GM21737 (cell line): ENCODE data around the gene UBL7.
"Not testable (repeated sequence)": the region's sequence is repeated elsewhere in the genome, so short reads cannot be mapped to it uniquely, and the experiment has no call there.

Source experiments
- ATAC-seq: cut with Tn5 transposase; IDR thresholded peaks from one replicate; pipeline ENCODE4 v1.9.1; 2021; ENCODE audit warnings: mild to moderate bottlenecking, moderate library complexity; ENCODE audit not compliant: unreplicated experiment

The UBL7 gene, protein sequence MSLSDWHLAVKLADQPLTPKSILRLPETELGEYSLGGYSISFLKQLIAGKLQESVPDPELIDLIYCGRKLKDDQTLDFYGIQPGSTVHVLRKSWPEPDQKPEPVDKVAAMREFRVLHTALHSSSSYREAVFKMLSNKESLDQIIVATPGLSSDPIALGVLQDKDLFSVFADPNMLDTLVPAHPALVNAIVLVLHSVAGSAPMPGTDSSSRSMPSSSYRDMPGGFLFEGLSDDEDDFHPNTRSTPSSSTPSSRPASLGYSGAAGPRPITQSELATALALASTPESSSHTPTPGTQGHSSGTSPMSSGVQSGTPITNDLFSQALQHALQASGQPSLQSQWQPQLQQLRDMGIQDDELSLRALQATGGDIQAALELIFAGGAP

DNA sequence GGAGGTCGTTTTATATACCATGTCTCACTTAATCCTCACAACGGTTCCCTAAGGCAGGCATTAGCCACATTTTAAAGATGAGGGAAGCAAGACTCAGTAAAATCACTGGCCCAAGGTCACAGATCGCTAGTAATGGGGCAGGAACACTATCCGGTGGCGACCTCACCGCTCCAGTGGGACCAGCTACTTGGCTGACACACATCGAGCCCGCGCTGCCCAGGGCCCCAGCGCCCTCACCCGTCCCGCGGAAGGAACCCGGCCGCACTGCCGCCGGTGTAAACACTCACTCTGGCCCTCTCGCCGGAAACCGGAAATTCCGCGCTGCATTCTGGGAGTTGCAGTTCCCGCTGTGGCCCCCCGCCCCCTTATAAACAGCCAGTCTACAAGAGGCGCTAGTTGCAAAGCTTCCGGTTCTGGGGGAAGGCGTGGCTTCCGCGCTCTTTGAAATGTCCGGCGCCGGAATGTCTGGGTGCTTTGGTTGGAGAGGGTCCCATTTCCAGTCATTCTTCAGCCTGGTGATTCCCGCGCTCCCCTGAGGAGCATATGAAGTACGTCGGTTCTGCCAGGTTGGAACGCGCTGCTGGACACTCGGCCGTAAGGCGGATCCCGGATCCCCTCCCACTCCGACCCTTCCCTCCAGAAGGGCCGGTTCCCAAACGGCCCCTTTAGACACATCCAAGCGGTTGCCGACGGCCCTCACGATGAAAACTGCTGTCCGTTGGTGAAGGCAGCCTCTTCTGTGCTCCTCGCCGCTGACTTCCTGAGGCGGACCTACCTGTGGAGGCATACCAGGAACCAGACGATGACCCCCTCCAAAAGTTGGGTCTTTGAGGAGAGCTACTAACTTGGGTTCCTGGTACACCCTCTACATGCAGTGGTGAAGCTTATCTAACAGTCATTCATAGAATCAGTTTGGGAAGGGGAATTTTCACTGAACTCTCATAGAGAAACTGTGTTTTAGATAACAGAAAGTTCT is at the start of gene UBL7:
TSS of gene UBL7 (minus strand) at position 290 of the 976 bp plus-strand sequence. CDS start 2,293 bp downstream, outside the sequence.
- ATAC-seq, result peak; percentile 73

DNA sequence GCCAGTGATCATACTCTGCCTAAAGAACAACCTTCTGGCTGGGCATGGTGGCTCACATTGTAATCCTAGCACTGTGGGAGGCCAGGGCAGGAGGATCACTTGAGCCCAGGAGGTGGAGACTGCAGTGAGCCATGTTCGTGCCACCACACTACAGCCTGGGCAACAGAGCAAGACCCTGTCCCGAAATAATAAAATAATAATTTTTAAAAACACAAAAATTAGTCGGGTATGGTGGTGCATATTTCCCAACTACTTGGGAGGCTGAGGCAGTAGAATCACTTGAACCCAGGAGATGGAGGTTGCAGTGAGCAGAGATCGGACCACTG is 45.5 kb upstream of the UBL7 start:
- ATAC-seq, result no peak

GRCh38 chr15:74505837-74506514 is 45.0 kb upstream of the UBL7 start:
- no peak for ATAC-seq

DNA sequence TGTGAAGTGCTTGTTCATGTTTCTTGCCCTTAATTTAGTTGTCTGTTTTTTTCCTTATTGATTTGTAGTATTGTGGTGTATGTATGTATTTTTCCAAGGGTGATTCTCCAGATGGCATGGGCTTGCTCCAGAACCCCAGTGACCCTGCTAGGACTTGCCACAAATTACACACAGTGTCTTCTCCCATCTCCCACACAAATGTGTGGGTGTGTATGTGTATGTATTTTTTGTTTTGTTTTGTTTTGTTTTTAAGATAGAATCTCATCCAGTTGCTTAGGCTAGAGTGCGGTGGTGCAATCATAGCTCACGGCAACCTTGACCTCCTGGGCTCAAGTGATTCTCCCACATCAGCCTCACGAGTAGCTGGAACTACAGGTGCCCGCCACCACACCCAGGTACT is 43.9 kb upstream of the UBL7 start:
- no peak for ATAC-seq

- ATAC-seq, result no peak
Observed at GRCh38 chr15:74504418-74504817, 43.5 kb upstream of the UBL7 start.

DNA sequence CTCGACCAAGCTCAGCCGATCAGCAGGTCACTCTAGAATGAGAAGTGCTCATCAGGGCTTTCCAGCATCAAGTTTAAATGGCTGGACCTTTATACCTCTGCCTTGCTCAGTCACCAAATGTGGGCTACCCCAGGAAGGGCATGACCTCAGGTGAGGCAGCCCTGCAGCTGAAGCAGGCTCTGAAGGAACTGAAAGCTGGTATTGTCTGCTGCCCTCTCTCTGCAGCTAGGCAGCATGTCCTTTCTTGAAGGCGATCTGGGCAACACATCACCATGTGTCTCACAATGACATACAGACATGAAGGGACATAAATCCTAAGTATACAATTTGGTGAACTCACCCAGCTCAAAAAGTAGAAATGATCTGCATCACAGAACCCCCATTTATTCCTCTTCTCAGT is 41.3 kb upstream of the UBL7 start:
- ATAC-seq, result no peak

- no peak for ATAC-seq
Observed at GRCh38 chr15:74500401-74500800, 39.4 kb upstream of the UBL7 start.

GRCh38 chr15:74499366-74499765 is 38.4 kb upstream of the UBL7 start:
- no peak for ATAC-seq

- no peak for ATAC-seq
Observed at GRCh38 chr15:74497584-74497983, 36.6 kb upstream of the UBL7 start.

- no peak for ATAC-seq
Observed at GRCh38 chr15:74496648-74497047, 35.7 kb upstream of the UBL7 start.

DNA sequence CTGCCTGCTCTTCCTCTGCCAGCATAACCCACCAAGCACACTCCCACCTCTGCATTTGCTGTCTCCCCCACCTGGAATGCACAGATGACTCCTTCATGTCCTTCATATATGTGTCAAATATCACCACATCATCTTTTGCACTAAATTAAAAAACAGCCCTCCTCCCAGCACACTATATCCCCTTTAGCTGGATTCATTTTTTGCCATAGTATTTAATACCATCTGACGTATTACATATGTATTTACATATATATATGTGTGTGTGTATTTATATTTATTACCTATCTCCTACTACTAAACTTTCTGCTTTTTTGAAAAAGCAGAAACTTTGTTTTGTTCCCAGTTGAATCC is 29.4 kb upstream of the UBL7 start:
- ATAC-seq, result no peak

GRCh38 chr15:74489518-74490338 is 28.8 kb upstream of the UBL7 start:
- ATAC-seq, result peak; percentile 75

- ATAC-seq, result no peak
Observed at GRCh38 chr15:74488776-74489175, 27.8 kb upstream of the UBL7 start.

- ATAC-seq, result no peak
Observed at GRCh38 chr15:74482661-74483060, 21.7 kb upstream of the UBL7 start.

GRCh38 chr15:74480364-74480763 is 19.4 kb upstream of the UBL7 start:
- ATAC-seq, result not testable (repeated sequence)

- ATAC-seq, result not testable (repeated sequence)
Observed at GRCh38 chr15:74471621-74472020, 10.7 kb upstream of the UBL7 start.

- ATAC-seq, result no peak
Observed at GRCh38 chr15:74470631-74471395, 9.9 kb upstream of the UBL7 start.

DNA sequence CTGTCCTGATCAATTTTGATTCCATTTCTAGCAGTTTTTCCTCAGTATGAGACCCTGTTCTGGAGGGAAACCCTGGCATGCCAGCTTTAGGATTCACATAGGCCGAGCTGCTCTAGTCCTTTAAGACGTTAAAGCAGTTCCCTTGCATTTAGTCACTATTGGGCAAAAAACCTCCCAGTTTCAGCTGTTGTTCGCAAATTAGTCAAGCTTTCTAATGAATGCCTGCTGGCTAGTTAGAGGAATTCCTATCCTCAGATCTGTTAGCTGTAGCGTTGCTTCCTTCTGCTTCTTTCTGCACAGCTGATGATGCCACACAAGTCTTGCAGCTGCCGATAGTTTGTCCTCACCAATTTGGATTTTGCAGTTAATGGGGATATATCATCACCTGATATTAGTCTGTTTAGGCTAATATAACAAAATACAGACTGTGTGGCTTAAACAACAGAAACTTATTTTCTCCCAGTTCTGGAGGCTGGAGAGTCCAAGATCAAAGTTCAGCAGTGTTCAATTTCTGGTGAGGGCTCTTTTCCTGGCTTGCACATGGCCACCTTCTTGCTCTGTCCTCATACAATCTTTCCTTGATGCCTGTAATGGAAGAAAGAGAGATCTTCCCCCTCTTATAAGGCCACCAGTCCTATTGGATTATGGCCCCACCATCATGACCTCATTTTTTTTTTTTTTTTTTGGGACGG is 7.5 kb upstream of the UBL7 start:
- no peak for ATAC-seq

GRCh38 chr15:74466570-74466969 is 5.6 kb upstream of the UBL7 start:
- ATAC-seq, result no peak
